Left renal pelvis (tissue), 4 donors: ENCODE measurements around the gene UBE2Z. TPM values are rescaled to one million over a fixed set of nuclear protein-coding genes. Genes with fewer than 3 reads are reported as not detected.
"Not testable (repeated sequence)": the region's sequence is repeated elsewhere in the genome, so short reads cannot be mapped to it uniquely, and the experiment has no call there.

Experiments used
- DNase-seq, 4 donors: peaks; one replicate each; pipeline ENCODE4 v3.0.0-alpha.2; 2013; ENCODE audit warnings: low read depth in 4 of 4, low spot score in 3 of 4
- polyA plus RNA-seq, 4 donors: library from polyadenylated mRNA; unstranded; fragments of 120-200 nt; gene quantifications; one replicate each; pipeline ENCODE4 v1.2.1, GENCODE V29; 2013; ENCODE audit not compliant: insufficient read length in 4 of 4

The UBE2Z gene
- polyA plus RNA-seq: 100 to 1,000 TPM in 1 of 4 donors, 10 to 100 TPM in 3; 85.5 to 105 (median 96.1) TPM

DNA sequence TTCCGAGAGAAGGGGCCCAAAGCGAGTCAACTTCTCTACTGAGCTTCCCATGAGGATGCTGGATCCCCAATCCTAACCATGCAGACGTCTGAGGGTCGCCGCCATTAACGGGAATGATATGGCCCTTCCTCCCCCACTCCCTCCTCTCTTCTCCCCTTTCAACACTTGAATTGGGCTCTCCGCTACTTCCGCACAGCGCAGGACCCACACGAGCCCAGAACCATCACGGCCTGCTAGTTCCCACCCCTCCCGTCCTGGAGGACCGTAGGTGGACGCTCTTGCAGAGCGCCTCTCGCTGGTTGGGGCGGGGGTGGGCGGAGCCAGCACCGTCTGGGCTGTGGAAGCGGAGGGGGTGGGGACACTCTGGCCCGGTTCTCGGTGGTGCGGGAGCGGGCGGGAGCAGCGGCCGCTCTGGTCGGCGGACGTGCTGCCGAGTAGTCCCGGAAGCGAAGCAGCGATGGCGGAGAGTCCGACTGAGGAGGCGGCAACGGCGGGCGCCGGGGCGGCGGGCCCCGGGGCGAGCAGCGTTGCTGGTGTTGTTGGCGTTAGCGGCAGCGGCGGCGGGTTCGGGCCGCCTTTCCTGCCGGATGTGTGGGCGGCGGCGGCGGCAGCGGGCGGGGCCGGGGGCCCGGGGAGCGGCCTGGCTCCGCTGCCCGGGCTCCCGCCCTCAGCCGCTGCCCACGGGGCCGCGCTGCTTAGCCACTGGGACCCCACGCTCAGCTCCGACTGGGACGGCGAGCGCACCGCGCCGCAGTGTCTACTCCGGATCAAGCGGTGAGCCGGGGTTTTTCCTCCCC, at the start of gene UBE2Z:
Gene UBE2Z (plus strand): TSS at position 361 of the 797 bp plus-strand sequence. CDS start 97 bp downstream, at position 458.
- DNase-seq: peak; percentile 88 to 91 (median 88)

DNA sequence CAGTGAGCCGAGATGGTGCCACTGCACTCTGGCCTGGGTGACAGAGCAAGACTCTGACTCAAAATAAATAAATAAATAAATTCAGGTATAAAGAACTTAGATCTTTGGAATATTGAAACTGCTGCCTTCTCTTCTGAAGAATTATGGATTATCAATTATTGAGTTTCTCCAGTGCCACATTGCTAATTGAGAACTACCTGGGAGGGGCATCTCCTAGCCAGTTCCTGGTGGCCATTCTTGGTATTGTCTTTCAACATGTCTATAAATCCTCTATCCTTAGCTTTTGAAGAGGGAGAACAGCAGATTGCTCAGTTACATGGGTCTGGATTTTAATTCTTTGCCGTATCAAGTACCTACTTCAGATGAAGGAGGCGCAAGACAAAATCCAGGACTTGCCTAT, 48.2 kb upstream of the UBE2Z start:
- DNase-seq: no peak

DNA sequence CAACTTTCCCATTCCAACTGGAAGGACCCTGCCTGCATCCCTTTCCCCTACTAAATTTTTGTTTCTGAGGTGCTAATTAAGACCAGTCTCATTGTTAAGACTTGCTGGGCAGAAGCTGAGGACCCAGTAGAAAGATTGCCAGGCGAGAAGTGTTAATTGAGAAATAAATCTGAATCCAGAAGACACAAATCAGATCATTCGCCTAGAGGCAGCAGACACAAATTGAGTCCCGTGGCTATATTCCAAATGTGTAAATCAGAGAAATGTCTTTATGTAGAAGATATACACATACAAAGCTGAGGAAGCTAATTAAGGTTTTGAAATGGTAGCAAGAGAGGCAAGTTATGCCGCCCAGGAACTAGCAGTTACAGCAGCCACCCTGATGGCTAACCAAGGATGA, 47.8 kb upstream of the UBE2Z start:
- DNase-seq: no peak

DNA sequence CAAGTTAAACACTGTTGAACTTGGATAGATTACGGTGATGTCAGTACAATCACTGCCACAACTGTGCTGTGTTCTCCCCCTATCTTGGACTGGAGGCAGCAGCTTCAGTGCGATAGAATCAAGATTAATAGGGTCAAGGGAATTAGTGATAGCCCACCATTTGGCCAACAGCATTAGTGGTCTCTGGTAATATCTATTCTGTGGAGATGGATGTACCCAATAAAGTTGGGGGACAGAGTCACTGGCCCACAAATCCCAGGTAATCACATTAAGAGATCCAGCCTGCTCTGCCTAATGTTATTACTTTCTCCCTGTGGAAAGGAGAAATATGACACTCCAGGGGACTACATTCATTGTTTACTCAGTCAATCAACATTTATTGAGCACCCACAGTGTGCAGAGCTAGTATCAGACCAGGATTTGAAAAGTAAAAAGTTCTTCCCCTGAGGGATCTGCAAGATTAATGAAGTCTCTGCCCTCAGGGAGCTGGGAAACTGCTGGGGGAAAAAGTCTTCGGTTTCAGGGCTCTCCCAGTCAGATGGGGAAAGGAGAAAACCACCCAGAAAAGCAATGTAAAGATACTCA, 39.2 kb upstream of the UBE2Z start:
- no peak for DNase-seq

DNA sequence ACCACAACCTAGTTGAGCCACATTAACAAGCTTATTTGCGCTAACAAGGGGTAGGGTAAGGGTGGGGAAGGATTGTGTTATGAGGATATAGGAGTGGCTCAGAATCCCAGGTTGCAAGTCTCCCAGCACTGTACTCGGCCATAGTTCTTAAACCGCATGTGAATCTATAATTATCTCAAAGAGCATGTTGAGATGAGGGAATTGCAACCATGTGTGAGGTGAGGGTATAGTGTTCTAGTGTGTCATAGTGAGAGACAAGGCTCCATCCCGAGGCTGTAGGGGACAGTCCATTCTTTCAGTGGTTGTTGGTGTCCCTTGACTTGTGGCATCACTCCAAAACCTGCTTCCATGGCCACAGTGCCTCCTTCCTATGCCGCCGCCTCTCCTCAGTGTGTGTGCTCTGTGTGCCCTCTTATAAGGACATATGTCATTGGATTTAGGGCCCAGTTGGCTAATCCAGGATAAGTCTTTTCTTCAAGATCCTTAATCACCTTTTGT, 38.3 kb upstream of the UBE2Z start:
- no peak for DNase-seq

DNA sequence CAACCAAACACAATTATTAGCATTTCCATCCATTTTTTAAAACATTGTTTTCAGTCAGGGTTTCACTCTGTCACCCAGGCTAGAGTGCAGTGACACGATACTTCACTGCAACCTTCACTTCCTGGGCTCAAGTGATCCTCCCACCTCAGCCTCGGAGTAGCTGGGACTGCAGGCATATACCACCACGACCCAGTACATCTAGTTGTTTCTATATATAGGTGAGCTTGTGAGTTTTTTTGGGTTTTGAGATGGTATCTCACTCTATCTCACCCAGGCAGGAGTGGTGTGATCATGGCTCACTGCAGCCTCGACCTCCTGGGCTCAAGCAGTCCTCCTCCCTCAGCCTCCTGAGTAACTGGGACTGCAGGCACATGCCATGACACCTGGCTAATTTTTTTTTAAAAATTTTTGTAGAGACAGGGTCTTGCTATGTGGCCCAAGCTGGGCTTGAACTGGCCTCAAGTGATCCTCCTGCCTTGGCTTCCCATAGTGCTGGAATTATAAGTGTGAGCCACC, 37.1 kb upstream of the UBE2Z start:
- DNase-seq: no peak

DNA sequence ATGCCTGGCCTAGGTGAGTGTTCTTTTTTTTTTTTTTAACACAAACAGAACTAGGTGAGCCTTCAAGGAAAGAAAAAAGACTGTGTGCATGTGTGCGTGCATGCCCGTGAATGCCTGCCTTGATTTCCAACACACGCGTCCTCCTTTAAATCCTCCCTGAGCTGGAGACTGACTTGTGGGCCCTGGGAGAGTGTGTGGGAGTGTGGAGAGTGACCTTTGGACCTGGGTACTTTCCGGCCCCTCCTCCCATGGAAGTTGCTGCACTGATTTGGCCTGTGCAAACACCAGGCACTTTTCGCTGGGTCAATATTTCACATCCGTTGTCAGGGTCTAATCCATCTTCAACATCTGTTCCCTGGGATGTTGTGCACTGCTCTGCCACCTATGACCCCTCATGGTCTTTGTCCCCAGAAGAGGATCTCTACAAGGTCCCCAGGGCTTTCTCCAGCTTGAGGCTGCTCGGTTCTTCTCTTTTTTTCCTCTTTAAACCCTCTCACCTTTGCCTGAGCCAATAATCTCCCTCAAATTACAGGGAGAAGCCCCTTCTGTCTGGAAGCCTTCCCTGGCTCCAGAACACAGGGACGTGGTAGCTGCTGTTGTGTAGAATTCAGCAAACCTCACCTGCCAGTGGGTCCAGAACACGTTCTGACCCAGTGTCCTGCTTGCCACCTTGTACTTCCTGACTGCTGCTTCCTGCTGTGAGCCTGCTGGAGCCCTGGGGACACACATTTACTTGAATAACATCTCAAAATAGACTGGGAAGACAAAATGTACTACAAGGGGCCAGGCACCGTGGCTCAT, 36.5 kb upstream of the UBE2Z start:
- DNase-seq: peak in 1 of 4 donors; percentile 29

DNA sequence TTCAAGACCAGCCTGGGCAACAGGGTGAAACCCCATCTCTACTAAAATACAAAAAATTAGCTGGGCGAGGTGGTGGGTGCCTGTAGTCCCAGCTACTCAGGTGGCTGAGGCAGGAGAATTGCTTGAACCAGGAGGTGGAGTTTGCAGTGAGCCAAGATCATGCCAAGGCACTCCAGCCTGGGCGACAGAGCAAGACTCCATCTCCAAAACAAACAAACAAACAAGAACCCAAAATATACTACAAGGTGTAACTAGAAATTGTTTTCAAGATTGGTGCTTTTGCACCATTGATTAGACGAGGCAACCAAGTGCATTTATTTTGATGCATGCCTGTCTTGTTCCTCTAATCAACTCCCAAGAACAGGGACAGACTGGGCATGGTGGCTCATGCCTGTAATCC, 35.8 kb upstream of the UBE2Z start:
- DNase-seq: not testable (repeated sequence)

DNA sequence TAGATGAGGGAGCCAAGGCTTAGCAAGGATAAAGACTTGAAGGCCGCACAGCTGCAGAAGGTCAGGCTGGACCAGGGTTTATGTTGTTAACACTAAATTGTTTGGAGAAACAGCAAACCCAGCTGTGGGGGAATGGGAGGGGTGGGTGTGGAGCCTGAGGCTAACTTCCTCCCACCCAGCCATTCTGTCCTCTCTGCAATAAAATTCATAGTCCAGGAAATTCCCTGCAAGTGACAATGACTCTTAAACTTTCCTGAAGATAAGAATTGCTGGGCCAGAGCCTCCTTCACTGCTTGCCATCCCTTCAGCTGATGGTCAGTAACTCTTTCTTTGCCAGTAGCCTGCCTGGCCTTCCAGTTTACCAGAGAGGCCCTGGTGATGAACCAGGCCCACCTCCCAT, 35.0 kb upstream of the UBE2Z start:
- peak in 1 of 4 donors; percentile 44 for DNase-seq

DNA sequence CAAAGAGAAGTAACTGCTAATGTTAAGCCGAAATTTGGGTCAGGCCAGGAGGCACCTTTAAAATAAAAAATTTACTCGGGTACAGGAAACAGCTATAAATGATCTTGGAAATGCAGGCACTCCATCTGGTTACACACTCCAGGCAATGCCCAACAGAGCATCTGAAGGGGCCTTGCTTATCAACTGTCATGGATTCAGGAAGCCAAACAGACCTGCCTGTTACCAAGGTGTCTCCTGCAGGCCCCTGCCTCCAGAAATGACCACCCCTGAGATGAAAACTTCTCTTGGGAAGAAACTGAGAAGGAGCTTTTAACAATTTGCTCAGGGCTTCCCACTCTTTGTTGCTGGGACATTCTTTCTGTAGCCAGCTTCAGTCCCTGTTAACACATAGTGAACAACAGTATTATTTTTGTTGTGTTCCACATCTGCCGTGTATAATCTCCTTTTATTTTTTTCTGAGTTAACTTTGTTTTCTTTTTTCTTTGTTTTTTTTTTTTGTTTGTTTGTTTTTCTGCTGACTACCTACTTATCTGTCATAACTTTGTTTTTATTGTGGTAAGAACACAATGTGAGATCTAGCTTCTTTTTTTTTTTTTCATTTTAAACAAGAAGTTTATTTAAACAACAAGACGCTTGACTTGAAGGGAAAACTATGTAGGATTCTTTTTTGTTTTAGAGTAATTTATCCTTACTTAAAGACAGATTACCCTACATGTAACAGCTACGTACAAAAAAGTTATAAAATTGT, 34.3 kb upstream of the UBE2Z start:
- no peak for DNase-seq

DNA sequence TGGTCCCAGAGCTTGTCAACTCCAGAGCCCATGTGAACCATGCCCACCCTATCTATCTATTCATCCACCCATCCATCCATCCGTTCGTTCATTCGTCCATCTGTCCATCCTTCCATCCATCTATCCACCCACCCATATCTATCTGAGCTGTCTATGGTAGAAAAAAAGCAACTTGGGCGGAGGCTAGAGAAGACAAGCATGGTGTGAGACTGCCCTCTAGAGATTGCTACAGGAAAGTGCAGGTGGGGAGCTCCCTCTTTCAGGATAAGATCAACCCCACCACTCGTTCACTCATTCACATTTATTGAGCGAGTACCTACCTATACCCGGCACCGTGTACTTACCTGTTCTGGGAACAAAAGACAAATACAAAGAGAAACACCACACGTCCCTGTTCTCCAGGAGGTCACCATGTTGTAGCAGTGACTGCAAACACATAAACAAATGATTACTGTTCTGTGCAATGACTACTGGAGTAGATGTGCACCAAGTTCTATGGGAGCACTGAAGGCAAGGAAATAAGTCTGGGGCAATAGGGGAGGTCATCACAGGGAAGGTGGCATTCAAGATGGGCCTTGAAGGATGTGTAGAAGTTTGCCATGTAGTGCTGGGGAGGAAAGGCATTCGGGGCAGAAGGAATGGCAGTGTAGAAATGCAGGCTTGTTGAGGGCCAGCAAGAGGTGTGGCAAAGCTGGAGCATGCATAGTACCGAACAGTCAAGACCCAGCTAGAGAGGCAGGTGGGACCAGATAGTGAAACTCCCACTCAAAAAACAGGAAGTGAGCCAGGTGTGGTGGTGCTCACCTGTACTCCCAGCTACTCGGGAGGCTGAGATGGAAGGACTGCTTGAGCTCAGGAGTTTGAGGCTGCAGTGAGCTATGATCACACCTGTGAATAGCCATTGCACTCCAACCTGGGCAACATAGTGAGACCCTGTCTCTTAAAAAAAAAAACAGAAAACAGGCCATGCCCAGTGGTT, 29.0 kb upstream of the UBE2Z start:
- DNase-seq: peak in 2 of 4 donors; percentile 54 to 56

DNA sequence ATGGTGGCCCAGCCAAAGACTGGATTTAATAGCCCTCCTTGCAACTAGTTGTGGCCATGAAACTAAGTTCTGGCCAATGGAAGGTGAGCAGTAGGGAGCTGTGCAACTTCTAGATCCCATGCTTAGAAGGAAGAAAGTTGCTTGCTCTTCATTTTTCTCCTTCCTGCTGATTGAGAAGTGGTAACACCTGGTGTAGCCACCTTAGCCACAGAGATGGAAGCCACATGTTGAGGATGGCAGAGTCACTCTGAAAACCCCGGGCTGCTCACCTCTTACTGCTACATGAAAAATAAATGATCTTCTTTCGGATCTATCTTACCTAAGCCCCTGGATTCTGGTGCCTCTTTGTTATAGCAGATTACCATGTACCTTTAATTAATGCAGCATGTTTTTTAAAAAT, 25.9 kb upstream of the UBE2Z start:
- no peak for DNase-seq

DNA sequence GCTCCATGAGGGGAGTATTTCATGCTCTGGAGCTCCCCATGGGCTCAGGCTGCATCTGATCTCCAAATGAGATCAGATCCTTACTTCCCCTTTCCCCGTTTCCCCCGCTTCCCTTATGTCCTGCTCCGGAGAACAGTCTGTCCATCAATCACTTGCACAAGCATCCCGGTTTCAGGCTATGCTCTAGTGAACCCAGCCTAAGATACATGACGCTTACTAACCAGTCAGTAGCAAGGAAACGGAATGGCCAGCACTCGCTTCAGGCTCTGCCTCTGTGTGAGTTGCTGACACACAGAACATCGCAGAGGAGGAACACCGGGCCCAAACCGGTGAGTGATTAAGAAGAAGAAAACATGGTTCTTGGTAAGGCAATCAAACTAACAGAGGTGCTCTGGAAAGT, 25.0 kb upstream of the UBE2Z start:
- no peak for DNase-seq

DNA sequence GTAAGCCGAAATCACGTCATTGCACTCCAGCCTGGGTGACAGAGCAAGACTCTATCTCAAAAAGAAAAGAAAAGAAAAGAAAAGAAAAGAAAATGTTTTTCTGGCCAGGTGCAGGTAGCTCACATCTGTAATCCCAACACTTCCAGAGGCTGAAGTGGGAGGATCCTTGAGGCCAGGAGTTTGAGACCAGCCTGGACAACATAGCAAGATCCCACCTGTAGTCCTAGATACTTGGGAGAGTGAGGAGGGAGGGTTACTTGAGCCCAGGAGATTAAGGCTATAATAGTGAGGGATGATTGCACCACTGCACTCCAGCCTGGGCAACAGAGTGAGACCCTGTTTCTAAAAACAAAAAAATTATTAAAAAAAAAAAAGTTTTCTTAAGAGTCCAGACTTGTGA, 18.1 kb upstream of the UBE2Z start:
- no peak for DNase-seq

DNA sequence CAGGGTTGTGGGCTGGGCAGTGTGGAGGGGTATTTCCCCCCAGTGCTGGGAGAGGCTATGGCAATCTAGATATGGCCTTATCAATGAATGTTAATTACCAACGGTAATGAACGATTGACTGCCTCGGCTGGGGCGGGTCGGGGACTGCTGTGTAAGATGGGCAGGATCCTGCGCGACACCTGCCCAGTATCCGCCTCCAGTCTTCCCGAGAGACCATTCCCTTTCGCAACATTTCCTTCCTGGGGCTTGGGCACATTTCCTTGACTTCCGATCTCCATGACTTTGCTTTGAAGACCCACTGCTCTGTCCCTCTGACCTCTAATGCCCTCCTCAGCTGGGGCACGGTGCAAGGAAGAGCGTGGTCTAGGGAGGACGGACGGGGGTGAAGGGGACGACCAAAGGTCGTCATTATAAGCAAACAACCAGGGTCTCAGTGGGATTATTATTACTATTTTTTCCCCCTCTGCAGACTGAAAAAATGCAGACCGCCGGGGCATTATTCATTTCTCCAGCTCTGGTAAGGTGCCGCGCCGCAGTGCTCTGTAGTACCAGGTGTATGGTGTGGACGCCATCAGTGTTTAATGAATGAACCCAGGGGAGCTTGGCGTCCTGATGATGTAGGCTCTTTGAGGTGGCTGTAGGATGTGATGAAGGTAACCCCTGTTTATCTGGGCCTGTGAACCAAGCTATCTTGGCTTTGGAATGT, 15.1 kb upstream of the UBE2Z start:
- DNase-seq: no peak

DNA sequence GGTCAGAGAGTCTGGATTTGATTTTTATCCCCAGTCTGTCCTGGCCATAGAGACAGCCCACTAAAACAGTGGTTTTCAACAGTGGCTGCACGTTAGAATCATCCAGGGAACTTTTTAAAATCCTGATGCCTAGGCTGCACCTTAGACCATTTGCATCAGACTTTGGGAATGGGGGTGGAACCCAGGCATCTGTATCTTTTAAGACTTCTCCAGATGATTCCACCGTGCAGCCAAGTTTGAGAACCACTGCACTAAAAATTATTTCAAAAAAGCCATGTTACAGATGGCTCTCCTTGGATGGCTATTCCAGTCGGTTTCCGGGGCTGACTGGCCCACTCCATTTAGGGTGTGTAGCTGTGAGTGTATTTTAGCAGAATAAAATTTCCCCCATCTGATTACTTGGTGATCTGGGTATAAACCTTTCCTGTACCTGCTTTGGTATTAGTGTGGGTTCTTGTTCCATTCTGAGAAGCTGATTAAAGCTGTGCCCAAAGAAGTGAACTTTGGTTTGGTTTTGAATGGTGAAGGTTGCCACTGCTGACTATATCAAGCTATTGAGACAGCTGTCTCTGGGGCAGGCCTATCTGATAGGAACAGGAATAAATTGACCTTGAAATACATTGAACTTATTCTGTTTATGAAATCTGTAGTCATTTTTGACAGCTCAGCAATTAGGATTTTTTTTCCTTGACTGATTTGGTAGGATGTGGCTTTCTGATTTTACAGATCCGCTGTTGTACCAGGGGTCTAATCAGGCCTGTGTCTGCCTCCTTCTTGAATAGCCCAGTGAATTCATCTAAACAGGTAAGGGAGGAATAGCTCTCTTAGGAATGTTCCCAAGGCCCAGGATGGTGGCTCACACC, 14.3 kb upstream of the UBE2Z start:
- DNase-seq: no peak

DNA sequence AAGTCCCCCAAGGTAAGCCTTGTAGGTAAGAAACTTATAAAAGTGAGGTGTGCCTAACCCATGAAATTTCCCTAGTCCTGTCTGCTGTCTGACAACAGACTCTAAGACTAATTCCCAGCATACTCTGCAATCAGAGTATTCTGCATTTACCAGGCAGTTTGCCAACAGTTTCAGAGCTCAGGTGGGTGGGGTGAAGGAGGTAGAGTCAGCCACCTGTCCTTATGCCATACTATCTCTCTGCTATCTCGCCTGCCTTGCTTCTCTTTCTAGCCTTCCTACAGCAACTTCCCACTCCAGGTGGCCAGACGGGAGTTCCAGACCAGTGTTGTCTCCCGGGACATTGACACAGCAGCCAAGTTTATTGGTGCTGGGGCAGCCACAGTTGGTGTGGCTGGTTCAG, 13.3 kb upstream of the UBE2Z start:
- DNase-seq: no peak

DNA sequence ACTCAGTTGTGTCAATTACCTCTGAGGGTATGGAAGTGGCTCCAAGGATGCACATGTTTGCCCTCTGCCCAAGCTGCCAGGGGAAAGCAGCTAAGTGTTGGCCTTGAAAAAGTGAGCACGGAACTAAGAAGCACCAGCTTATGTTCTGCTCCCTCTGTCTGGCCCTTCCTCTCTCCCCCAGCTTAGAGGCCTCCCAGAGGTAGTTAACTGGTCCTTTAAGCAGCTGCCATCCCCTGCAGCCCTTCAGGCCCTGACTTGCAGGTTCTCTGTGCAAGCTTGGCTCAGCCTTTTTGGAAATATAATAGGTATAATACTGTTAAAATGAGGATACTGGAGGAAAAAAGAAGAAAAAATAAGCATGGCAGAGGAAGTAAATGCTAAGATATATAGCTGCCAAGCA, 7.0 kb upstream of the UBE2Z start:
- no peak for DNase-seq
